GM10266 (cell line): ENCODE data around the gene PDHB.

Source experiments
- DNase-seq: peaks from one replicate; pipeline ENCODE4 v3.0.0; 2012; ENCODE audit errors: extremely low spot score
- CTCF ChIP-seq: IDR thresholded peaks from 2 replicates; pipeline ENCODE4 v1.5.1; 2012; ENCODE audit warnings: mild to moderate bottlenecking, low read depth; ENCODE audit not compliant: control insufficient read depth, insufficient read depth; ENCODE audit errors: missing control alignments

Gene PDHB

GRCh38 chr3:58471025-58471887 lies 37.6 kb upstream of the PDHB start:
- no peak for TF ChIP-seq CTCF
- DNase-seq: no peak

- TF ChIP-seq CTCF: no peak
- no peak for DNase-seq
Measured at GRCh38 chr3:58470363-58471024, 36.9 kb upstream of the PDHB start.

- TF ChIP-seq CTCF: no peak
- DNase-seq: no peak
Measured at GRCh38 chr3:58469096-58469495, 35.5 kb upstream of the PDHB start.

- DNase-seq: no peak
- TF ChIP-seq CTCF: no peak
Measured at GRCh38 chr3:58466899-58467563, 33.4 kb upstream of the PDHB start.

GRCh38 chr3:58464866-58465265 lies 31.2 kb upstream of the PDHB start:
- no peak for DNase-seq
- TF ChIP-seq CTCF: no peak

- no peak for DNase-seq
- TF ChIP-seq CTCF: no peak
Measured at GRCh38 chr3:58463942-58464271, 30.3 kb upstream of the PDHB start.
